Colonic mucosa (tissue), 4 donors: ENCODE data around the gene ZNF398. TPM values are rescaled to one million over a fixed set of nuclear protein-coding genes. Genes with fewer than 3 reads are reported as not detected.

Source experiments
- DNase-seq: peaks from one replicate; pipeline ENCODE4 v3.0.0-alpha.2; 2020
- H3K27ac ChIP-seq: fragments of 200-600 bp; one replicate; pipeline ENCODE4 v1.8.0; 2021
- H3K27me3 ChIP-seq: fragments of 200-600 bp; one replicate; pipeline ENCODE4 v1.8.0; 2021
- H3K36me3 ChIP-seq: fragments of 200-600 bp; one replicate; pipeline ENCODE4 v1.8.0; 2021
- H3K4me1 ChIP-seq: fragments of 200-600 bp; one replicate; pipeline ENCODE4 v1.8.0; 2021; ENCODE audit warnings: mild to moderate bottlenecking
- H3K4me3 ChIP-seq: fragments of 200-600 bp; one replicate; pipeline ENCODE4 v1.8.0; 2021
- H3K9ac ChIP-seq, 2 donors: one replicate each; pipeline ENCODE4 v1.7.0; 2013; ENCODE audit warnings: control low read depth in 2 of 2, low read depth in 2 of 2, low read length in 2 of 2
- H3K9me3 ChIP-seq: fragments of 200-600 bp; one replicate; pipeline ENCODE4 v1.8.0; 2021
- intact Hi-C: fragments of 100-400 bp; cut with DNase I; formaldehyde crosslinking; loops from one replicate; pipeline ENCODE4 v1.14.1; 2022
- total RNA-seq, 2 donors: library from RNA; stranded (reverse); fragmentation: NEBNext Ultra II Directional in 1 of 2; extraction: Animal tissue kit (Norgen Biotek cat#: 25700) in 1 of 2; gene quantifications; one replicate each; pipeline ENCODE4 v1.2.1, GENCODE V29; 2021
- TF ChIP-seq, protein P1 (sequence below): fragments of 200-600 bp; IDR thresholded peaks from one replicate; pipeline ENCODE4 v1.8.0; 2022; ENCODE audit warnings: antibody characterized with exemption, mild to moderate bottlenecking
- donor health status: healthy.
- donor health status: DM: no; HTN: no; CAD: no.
- donor health status: DM: no; HTN: no; CAD: no.

Gene ZNF398
- total RNA-seq, 2 donors from 2014 or later = 10.2 to 12.3 TPM

DNA sequence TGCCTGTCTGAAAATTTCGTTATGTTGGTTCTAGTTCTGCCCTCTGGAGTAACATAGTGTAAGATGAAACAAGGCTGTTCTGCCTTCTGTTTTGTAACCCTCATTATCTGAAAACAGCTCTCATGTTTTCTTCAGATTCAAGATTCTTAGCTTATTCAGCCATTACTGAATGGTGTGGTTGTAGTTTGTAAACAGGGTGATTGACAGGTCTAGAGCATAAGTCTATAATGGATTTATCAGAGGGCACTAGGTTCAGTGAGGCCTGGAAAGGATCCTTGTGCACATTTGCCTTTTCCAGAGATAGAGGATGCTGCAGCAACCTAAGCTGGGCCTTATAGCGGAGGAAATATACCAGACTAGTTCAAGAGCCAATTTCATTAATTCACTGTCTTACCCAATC is 6.1 kb downstream of the ZNF398 start:
- Histone ChIP-seq H3K4me1 (no peaks in the 10 kb centered on the region), H3K9ac (no peak overlapping the region), H3K9me3 (no peaks in the 10 kb centered on the region), H3K4me3 (no peak overlapping the region), H3K27ac (no peak overlapping the region), H3K36me3 (no peaks in the 10 kb centered on the region), H3K27me3 (no peaks in the 10 kb centered on the region)
- no peak for DNase-seq
- intact Hi-C loops = no loop called here
- TF ChIP-seq, protein P1, sequence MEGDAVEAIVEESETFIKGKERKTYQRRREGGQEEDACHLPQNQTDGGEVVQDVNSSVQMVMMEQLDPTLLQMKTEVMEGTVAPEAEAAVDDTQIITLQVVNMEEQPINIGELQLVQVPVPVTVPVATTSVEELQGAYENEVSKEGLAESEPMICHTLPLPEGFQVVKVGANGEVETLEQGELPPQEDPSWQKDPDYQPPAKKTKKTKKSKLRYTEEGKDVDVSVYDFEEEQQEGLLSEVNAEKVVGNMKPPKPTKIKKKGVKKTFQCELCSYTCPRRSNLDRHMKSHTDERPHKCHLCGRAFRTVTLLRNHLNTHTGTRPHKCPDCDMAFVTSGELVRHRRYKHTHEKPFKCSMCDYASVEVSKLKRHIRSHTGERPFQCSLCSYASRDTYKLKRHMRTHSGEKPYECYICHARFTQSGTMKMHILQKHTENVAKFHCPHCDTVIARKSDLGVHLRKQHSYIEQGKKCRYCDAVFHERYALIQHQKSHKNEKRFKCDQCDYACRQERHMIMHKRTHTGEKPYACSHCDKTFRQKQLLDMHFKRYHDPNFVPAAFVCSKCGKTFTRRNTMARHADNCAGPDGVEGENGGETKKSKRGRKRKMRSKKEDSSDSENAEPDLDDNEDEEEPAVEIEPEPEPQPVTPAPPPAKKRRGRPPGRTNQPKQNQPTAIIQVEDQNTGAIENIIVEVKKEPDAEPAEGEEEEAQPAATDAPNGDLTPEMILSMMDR = no peak

GRCh38 chr7:149154056-149154455 is 6.8 kb downstream of the ZNF398 start:
- Histone ChIP-seq H3K4me3 (no peak overlapping the region), H3K4me1 (no peaks in the 10 kb centered on the region), H3K27me3 (no peaks in the 10 kb centered on the region), H3K9me3 (no peaks in the 10 kb centered on the region), H3K9ac (no peak overlapping the region), H3K27ac (no peak overlapping the region), H3K36me3 (no peaks in the 10 kb centered on the region)
- intact Hi-C loops = no loop called here
- DNase-seq = no peak
- TF ChIP-seq, protein P1 = no peak

DNA sequence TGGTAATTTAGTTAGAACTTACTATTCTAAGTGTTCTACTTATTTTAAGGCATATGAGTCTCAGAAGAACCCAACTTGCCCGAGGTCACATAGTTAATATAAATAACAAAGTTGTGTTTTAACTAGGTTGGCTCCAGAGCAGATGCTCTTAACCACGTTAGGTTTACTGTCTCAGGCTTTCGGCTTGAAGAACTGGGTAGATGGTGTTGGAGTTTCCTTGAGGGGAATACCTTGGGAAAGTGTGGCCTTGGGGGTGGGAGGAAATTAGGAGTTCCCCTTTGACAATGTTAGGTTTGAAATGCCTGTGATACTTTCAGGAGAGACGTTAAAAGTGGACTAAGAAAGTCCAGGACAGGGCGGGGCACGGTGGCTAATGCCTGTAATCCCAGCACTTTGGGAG is 9.6 kb downstream of the ZNF398 start:
- no peak for DNase-seq
- intact Hi-C loops = no loop called here
- H3K27ac ChIP-seq = no peak overlapping the region
- TF ChIP-seq, protein P1 = no peak
- H3K9ac ChIP-seq = no peak overlapping the region
- H3K4me1 ChIP-seq = no peaks in the 10 kb centered on the region
- no peaks in the 10 kb centered on the region for H3K27me3 ChIP-seq
- H3K9me3 ChIP-seq = no peaks in the 10 kb centered on the region
- H3K4me3 ChIP-seq = no peak overlapping the region
- no peaks in the 10 kb centered on the region for H3K36me3 ChIP-seq

DNA sequence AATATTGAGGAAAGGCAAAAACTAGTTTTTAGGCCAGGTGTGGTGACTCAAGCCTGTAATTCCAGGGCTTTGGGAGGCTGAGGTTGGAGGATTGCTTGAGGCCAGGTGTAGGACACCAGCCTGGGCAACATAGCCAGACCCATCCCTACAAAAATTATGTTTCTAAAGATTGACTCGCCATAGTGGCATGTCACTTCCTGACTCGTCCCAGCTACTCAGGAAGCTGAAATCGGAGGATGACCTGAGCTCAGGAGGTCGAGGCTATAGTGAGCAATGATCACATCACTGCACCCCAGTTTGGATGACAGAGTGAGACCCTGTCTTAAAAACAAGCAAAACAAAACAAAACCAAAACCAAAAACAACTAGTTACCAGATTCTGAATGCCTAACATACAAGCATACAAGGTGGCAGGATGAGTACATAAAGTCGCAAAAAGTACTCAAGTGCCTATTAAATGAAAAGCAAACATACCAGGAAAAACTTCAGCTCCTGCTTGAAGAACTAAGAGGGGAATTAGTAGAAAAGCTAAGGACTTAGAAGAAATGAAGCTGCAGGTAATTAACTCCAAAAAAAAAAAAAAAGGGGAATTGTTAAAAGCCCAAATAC is 14.1 kb downstream of the ZNF398 start:
- H3K27ac ChIP-seq = no peak overlapping the region
- intact Hi-C loops = no loop called here

GRCh38 chr7:149166142-149166541 is 18.9 kb downstream of the ZNF398 start:
- Histone ChIP-seq H3K9ac (no peak overlapping the region), H3K4me1 (no peaks in the 10 kb centered on the region), H3K27me3 (no peaks in the 10 kb centered on the region), H3K4me3 (no peak overlapping the region), H3K27ac (no peak overlapping the region), H3K9me3 (no peaks in the 10 kb centered on the region), H3K36me3 (peaks cover 6% of the 10 kb centered on the region)
- intact Hi-C loops = no loop called here
- TF ChIP-seq, protein P1 = no peak
- no peak for DNase-seq

More for the DNA sequence above, 14.1 kb downstream of the ZNF398 start:
- Histone ChIP-seq H3K36me3 (no peaks in the 10 kb centered on the region), H3K4me3 (no peak overlapping the region), H3K9ac (no peak overlapping the region), H3K9me3 (no peaks in the 10 kb centered on the region), H3K27me3 (no peaks in the 10 kb centered on the region), H3K4me1 (no peaks in the 10 kb centered on the region)
- TF ChIP-seq, protein P1 = no peak
- DNase-seq = no peak
